GM12892 (cell line): ENCODE measurements around the gene PNMA8C.

Experiments
- POLR2A ChIP-seq: IDR thresholded peaks from 2 replicates; pipeline ENCODE4 v1.6.1; 2011; ENCODE audit warnings: low read depth, low read length, control low read depth
- POLR2AphosphoS5 ChIP-seq: IDR thresholded peaks from 2 replicates; pipeline ENCODE4 v1.6.1; 2011; ENCODE audit warnings: low read depth, low read length, control low read depth
- TAF1 ChIP-seq: IDR thresholded peaks from 2 replicates; pipeline ENCODE4 v1.6.1; 2011; ENCODE audit warnings: low read depth, mild to moderate bottlenecking, control low read depth, low read length, borderline replicate concordance

GRCh38 chr19:46460981-46461380 is 32.2 kb upstream of the PNMA8C start:
- no peak for TF ChIP-seq POLR2AphosphoS5
- TF ChIP-seq TAF1: no peak
- no peak for TF ChIP-seq POLR2A
